GM20000 (cell line): ENCODE data around the gene OR1D2.
A peak's percentile ranks its signal among the peaks of the same experiment; 100 is the strongest.

Experiments used
- DNase-seq: peaks from one replicate; pipeline ENCODE4 v3.0.0; 2012; ENCODE audit warnings: low spot score
- TF ChIP-seq, protein P1 (sequence below): IDR thresholded peaks from 2 replicates; pipeline ENCODE4 v1.5.1; 2012; ENCODE audit warnings: mild to moderate bottlenecking, control low read depth; ENCODE audit errors: extremely low read depth, missing control alignments

Gene OR1D2

DNA sequence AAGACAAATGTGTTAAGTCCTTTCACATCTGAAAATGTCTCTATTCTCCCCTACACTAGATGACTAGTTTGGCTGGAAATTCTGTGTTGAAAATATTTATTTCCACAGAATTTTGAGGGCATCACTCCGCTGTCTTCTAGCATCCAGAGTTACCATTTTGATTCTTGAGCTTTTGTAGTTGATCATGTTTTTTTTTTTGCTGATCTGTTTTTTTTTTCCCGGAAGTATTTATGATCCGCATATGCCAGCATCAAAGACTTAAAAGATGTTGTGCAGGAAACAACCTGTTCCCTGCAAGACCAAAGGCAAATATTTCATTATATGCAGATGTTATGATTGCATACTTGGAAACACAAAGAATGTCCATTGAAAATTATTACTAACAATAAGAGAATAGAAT lies 57.5 kb downstream of the OR1D2 start:
- DNase-seq = no peak
- TF ChIP-seq, protein P1, sequence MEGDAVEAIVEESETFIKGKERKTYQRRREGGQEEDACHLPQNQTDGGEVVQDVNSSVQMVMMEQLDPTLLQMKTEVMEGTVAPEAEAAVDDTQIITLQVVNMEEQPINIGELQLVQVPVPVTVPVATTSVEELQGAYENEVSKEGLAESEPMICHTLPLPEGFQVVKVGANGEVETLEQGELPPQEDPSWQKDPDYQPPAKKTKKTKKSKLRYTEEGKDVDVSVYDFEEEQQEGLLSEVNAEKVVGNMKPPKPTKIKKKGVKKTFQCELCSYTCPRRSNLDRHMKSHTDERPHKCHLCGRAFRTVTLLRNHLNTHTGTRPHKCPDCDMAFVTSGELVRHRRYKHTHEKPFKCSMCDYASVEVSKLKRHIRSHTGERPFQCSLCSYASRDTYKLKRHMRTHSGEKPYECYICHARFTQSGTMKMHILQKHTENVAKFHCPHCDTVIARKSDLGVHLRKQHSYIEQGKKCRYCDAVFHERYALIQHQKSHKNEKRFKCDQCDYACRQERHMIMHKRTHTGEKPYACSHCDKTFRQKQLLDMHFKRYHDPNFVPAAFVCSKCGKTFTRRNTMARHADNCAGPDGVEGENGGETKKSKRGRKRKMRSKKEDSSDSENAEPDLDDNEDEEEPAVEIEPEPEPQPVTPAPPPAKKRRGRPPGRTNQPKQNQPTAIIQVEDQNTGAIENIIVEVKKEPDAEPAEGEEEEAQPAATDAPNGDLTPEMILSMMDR = no peak

DNA sequence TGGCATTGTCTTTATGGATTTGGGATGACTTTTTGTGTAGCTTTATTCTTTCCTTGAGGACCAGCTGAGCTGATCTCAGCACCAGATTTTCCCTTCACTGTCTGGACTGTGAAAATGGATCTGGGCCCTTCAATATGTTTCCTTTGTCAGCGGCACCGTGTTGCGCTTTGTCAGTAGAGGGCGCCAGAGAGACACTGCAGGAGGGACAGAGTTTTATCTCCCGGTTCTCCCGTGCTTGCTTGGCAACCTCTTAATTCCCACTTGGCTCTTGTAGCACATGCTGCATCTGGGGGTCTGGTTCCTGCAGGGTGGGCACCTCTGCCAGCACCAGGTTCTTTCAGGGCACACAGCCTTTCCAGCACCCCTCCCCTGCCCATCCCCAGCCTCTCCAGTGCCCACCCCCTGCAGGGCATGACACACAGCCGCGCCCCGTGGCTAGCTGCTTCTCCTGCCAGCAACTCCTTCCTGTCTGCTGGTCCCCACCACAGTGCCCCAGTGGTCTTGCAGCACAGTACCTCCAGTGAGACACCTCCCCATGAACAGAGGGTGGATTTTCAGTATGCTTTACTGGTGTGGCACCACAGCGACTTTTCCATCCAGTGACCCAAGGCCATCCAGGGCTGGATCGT lies 60.4 kb downstream of the OR1D2 start:
- TF ChIP-seq, protein P1 = peak; percentile 61
- DNase-seq = no peak

DNA sequence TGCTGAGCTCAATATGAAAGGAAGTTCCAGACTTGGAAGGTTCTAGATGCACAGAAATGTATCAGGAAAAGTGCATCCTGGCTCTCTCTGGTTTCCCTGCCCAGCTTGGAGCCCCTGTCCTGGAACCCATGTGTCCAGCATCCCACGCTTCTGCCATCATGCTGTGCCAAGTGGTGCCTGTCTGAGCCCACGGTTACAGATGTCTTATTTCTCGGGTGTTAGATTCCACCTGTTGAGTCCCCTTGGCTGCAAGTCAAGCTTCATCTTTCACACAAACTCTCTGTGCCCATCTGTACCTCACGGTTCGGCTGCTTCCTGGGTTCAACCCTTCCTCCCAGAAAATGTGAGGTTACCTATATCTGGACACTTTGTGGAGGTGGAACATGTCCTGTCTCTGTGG lies 63.3 kb downstream of the OR1D2 start:
- TF ChIP-seq, protein P1 = no peak

DNA sequence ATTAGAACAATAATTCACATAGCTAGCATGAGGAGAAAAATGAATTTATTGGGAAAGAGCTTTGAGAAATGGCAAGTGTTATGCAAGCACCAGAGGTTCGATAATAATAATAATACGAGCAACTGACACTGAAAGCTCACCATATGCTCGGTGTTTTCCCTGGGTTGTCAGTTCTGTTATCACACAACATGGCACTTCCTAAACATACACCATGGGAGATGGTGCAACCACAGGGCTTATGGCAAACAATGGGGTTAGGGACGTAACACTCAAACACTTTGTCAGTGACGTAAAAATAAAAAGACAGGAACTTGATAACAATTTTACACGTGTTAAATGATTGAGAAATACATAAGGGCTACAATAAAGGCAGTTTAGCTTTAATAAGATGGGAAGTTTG lies 64.5 kb downstream of the OR1D2 start:
- DNase-seq = no peak

More for the DNA sequence above, 63.3 kb downstream of the OR1D2 start:
- DNase-seq = no peak

DNA sequence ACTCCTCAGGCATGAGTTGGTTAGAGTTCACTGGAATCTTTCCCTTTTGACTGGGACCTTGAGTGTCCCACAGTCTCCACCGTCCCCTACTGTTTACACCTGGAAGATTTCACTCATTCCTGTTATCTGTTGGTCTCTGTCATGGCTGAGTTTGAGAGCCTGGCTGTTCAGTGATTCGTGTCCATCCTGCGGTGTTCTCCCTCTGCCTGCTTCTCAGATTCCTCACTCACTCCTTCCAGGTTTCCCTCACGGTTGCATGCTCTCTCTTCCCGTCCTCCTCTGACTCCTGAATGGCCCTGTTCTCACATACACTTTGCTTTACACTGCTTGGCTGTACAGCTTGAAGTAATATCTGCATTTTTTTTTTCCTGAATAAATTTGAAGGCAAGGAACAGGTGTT lies 65.3 kb downstream of the OR1D2 start:
- DNase-seq = no peak
- TF ChIP-seq, protein P1 = no peak

More for the DNA sequence above, 64.5 kb downstream of the OR1D2 start:
- TF ChIP-seq, protein P1 = no peak
